ENCODE measurements around the gene IL36RN.
"Not testable (repeated sequence)": the region's sequence is repeated elsewhere in the genome, so short reads cannot be mapped to it uniquely, and the experiment has no call there.

IL36RN gene

DNA sequence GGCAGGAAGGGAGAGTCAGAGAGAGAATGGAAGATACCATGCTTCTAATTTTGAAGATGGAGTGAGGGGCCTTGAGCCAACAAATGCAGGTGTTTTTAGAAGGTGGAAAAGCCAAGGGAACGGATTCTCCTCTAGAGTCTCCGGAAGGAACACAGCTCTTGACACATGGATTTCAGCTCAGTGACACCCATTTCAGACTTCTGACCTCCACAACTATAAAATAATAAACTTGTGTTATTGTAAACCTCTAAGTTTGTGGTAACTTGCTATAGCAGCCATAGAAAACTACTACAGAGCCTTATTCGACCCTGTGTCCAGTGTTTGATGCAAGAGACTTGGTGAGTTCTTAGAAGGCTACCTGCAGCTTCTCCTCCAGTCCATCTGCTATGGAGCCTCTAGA, 16.6 kb downstream of the IL36RN start:
- no peak for DNase-seq

DNA sequence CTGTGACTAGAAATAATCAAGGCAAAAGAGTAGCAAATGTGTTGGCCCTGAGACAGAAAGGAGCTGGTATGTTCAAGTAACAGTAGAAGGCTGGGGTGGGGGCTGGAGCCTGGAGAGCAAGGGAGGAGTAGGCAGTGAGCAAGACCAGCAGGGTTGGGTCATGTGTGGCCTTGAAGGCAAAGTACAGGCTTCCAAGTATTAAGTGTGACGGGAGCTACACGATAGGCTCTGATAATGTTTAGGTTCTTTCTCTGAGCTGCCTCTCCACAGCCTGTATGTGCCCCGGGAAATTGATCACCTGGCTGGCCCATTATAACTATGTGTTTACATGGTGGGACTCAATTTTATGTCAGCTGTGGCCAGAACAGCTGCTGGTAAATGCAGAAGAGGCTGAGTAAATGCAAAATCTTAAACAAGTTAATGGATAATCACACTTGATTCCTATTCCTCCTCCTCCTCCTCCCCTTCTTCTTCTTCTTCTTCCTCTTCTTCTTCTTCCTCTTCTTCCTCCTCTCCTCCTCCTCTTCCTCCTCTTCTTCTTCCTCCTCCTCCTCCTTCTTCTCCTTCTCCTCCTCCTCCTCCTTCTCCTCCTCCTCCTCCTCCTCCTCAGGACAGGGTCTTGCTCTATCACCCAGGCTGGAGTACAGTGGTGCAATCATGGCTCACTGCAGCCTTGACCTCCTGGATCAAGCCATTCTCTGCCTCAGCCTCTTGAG, 18.1 kb downstream of the IL36RN start:
- DNase-seq = no peak

DNA sequence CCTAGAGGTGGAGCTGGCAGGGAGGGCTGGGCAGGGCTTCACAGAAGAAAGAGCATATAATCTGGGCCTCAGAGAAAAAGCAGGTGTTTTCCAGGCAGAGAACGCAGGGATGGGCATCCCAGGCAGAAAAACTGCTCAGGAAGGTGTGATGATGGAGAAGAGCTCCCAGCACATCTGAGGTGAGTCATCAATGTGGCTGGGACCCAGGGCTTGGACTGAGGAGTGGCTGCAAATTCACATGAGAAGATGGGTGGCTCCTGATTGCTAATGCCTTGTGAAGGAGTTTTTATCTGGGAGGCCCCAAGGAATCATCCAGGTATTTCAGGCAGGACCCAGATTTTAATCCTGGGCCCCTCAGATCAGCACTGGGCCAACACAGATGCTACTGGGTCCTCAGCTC, 18.9 kb downstream of the IL36RN start:
- no peak for DNase-seq

DNA sequence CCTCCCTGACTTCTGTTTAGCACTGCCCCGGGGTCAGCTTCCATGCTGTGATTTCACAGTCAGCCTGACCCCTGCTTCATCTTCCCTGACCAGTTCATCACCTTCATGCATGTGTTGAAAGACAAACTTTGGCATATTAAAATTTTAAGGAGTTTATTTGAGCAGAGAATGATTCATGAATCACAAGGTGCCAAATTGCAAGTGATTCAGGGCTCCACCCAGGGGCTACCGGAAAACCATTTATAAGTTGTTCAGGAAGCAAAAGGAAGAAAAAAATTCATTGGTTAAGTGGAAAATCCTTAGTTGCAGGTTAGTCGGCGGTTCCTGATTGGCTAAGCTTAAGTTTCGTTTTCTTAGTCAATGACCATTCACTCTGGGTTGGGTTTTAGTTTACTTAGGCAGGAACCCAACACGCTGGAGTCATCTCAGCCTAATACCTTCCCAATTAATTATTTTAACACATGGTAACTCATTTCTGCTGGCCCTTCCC, 19.4 kb downstream of the IL36RN start:
- DNase-seq = peak; percentile 39

DNA sequence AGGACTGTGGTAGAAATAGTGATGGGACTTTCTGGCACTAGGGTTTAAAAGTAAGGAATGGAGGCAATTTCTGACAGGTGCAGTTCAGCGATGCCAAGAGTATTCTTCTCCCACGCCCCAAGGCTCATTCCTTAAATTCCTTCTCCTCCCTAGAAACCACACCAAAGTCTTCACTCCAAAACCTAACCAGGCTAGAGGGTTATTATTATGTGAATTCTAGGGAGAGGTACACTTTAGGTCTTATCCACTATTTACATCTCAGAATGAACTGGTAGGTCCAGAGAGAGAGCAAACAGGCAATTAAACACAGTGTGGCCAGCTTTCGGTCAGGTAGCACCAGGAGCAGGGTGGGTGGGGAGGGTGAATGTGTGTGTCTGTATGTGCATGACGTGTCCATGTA, 20.1 kb downstream of the IL36RN start:
- no peak for DNase-seq

DNA sequence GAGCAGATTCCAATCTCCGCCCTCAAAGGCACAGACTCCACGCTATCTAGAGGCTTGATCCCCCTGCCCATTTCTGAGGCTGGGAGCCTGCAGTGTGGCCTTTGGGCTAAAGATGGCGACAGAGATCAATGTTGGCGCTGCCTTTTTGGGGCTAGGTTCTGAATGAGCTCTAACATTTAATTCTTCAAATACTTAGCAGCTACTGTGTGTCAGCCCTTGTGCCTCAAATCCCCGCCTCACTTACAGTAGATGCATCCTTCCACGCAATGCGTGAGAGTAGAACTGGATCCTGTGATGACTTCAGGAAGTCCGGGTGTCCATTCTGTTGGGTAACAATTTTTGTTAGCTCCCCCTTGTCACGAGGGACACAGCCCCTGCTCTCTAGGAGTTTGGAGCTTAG, 21.1 kb downstream of the IL36RN start:
- DNase-seq = peak; percentile 34

DNA sequence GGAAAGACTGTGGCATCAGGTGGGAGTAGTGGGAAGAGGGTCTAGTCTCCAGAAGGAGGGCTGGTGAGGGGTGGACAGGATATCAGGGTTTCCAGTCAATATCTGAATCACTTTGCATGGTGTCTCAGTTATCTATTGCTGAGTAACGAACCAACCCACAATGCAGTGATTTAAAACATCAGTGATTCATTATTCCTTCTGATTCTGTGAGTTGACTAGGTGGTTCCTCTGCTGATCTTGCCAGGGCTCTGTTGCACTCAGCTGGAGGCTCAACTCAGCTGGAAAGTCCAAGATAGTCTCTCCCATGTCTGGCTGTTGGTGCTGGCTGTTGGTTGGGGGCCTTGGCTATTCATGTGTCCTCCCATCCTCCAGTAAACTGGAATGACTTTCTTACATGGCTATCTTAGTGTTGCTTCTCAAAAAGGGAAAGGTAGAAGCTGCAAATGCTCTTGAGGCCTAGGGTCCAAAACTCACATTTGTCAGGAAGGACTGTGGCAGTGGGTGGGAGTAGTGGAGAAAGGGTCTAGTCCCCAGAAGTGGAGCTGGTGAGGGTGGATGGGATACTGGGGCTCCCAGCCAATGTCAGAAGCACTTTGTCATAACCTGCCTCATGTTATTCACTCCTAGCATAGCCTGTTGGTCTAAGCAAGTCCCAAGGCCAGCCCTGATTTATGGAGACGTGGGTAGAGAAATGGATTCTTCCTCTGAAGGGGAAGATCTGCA, 22.7 kb downstream of the IL36RN start:
- no peak for DNase-seq

DNA sequence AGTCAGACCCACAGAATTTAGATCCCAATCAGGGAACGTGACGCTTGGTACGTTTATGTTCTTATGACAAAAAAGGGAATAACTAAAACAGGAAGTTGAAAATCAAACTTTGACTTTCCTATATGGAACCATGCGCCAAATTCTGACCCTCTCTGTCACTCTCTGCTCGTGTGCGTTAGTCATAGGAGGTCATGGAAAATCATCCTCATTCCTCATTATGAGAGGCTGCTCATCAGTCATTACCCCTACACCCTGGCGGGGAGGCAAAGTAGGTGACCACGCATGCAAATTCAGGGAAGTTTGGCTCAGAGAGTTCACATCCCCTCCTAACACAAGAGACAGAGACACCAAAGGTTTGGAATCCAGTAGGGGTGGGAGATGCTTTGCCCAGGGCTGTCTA, 24.3 kb downstream of the IL36RN start:
- DNase-seq = peak; percentile 48

DNA sequence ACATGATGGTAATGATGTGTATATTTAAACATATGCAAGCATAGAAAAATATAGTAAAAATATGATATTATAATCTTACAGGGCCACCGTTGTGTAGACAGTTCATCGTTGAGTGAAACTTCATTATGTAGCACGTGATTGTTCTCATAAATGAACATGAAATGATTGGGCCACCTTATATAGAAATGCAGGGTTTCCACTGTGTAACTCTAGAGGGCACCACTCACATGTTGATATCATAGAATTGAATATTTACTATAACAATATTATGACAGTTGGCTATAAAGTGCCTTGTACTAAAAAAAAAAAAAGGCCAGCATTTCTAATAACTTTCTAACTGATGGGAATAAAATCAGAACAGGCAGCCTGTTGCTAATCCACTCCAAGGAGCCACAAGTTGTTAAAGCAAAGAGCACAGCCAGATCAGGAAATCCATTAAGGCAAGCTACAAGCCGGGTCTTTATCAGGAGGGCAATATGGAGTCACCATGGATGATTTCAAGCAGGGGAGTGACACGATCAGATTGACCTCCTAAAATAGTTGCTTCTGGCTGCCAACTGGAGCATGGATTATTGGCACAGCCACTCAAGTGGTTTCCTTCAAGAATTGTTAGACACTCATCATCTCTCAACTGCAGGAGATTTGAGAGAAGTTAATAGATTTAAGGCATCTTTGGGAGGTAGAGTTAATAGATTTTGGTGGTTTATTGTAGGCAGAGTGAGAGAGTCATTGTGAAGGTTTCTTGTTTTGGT, 25.4 kb downstream of the IL36RN start:
- peak; percentile 32 for DNase-seq

DNA sequence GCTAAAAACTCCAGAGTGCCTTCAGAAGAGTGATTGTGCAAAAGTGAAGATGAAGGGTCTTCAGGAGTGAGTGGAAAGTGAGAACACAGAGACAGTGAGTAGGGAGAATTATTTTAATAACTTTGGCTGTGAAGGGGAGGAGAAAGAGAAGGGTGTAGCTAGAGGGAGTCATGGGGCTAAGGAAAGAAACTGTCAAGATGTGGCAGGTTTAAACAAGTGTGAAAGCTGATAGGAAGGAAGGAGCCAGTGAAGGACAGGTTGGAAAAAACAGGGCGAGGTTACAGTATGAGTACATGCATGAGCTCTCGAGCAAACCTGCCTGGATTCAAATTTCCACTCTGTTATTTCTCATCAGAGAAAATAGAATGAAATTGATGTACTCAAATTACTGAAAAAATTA, 26.5 kb downstream of the IL36RN start:
- DNase-seq = no peak

DNA sequence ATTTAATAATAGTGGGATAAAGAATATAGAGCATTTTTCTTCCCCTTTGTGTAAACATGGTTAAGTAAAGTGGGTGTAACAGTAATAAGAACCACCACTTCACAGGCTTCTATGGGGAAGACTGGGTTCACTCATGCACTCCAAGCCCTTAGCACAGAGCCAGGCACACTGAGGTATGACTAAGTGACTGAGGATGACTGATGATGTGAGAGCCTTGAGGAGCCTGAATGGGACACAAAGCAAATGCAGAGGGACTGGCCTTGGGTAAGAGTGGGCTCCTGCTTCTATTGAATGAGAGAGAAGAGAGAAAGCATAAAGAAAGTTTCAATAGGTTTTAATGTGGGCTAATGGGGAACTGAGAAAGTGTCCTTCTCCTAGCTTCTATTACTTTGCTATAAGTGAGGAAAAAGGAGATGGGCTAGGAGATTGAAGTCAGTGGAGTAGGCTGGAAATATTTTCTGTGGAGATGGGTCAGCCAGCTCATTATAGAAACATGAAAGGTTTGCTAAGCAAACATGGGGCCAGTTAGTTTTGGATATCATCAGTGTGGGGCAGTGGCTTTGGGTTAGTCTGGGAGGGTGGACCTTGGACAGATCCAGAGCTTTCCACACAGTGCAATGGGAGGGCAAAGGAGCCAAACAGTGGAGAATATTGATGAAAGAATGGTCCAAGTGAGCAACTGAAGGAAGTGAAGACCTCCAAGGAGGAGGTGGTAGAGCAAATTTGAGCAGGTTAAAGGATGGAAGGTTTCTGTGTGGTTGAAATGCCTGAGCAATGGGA, 29.4 kb downstream of the IL36RN start:
- DNase-seq = no peak

DNA sequence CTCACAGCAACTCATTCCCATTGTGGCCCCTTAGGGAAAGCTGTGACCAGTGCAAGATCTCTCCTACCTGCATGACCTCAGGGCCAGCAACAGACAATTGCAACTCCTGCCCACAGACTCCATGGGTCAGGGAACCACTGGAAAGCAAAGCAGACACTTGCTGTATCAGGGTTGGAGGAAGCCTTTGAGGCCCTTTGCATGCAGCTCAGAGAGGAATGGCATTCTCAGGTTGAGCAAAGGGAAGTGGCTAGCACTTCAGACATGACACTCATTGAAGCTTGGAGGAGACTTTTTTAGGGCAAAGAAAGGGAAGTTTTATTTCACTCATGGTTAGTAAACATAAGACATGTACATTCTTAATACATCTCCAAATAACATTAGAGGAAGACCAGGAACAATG, 30.9 kb downstream of the IL36RN start:
- DNase-seq = peak; percentile 51

DNA sequence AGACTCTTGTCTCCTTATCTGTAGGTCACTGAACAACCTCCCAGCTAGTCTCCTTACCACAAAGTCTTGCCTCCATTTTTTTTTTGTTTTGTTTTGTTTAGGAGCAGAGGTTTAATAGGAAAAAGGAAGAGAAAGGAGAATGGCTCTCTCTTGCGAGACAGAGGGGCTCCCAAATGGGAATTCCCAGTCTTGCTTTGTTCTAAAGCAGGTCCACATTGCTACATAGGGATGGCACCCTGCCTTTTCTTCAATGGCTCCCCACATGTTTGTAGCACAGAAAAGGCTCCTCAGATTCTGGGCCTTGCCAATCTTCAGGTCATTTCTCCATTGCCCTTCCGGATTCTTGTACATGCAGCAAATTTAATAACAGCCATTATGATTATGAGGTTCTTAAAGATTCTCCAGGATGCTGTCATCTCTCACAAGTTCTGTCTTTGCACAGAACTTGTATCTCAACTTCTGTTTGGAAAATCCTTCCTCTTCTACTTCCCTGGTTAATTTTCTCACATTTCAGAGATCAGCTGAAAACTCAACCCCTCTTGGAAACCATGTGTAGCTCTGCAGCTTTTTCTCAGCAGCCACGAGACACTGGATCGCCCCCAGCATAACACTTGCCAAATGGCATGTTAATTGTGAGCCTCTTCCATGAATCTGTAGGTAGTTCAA, 32.4 kb downstream of the IL36RN start:
- no peak for DNase-seq

DNA sequence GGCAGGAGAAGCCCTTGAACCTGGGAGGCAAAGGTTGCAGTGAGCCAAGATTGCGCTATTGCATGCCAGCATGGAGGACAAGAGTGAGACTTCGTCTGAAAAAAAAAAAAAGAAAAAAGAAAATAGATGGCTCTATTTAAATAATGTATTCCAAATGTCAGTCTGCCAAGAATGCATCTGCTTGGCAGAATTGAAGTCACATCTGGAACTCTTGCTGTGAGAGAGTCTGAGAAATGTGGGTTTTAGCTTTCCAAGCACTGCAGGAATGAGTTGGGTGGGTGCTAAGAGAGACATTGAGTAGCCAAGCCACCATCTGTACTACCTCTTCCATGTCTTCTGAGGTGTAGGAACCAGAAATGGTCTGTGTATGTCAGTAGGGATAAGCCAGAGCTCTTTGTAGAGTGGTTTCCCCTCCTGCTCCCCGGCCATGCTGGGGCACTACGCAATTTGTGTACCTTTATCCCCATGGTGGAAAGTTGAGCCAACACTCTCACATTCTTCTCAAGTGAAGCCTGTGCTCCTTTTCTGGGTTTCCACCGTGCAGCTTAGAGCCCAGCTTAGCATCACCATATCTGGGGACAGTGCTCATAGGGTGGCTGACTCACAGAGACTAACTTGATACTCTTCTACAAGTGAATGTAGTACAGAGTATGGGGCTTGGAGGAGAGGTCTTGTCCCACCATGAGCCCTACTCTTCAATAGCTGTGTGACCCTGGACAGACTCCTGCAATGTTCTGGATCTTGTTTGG, 34.0 kb downstream of the IL36RN start:
- no peak for DNase-seq

DNA sequence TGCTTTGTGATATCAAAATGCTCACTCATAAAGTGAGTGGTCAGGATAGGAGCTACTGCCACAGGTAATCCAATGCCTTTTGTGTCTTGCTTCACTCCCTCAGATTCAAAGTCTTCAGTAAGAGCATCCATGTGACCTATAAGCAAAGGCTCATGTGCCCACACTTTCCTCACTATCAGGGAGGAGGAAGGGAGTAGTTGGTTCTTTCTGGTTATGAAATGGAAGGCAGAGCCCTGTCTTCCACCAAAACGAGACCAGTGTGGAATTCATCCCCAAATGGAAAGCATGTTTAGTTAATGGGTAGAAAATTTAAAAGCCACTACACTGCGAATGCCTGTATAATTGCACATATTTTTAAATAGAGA, 34.6 kb downstream of the IL36RN start:
- no peak for DNase-seq

DNA sequence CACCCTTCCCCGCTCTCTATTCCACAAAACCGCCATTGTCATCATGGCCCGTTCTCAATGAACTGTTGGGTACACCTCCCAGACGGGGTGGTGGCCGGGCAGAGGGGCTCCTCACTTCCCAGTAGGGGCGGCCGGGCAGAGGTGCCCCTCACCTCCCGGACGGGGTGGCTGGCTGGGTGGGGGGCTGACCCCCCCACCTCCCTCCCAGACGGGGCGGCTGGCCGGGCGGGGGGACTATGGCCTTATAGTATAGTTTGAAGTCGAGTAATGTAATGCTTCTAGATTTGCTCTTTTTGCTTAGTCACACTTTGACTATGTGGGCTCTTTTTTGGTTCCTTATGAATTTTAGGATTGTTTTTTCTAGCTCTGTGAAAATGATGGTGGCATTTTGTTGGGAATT, 37.3 kb downstream of the IL36RN start:
- DNase-seq = not testable (repeated sequence)

DNA sequence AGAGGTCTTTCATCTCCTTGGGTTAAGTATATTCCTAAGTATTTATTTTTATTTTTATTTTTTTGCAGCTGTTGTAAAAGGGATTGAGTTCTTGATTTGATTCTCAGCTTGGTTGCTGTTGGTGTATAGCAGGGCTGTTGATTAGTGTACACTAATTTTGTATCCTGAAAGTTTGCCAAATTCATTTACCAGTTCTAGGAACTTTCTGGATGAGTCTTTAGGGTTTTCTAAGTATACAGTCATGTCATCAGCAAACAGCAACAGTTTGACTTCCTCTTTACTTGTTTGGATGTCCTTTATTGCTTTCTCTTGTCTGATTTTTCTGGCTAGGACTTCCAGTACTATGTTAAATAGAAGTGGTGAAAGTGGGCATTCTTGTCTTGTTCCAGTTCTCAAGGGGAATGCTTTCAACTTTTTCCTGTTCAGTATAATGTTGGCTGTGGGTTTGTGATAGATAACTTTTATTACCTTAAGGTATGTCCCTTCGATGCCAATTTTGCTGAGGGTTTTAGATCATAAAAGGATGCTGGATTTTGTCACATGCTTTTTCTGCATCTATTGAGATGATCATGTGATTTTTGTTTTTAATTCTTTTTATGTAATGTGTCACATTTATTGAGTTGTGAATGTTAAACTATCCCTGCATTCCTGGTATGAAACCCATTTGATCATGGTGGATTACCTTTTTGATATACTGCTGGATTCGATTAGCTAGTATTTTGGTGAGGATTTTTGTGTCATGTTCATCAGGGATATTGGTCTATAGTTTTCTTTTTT, 38.0 kb downstream of the IL36RN start:
- peak; percentile 48 for DNase-seq

DNA sequence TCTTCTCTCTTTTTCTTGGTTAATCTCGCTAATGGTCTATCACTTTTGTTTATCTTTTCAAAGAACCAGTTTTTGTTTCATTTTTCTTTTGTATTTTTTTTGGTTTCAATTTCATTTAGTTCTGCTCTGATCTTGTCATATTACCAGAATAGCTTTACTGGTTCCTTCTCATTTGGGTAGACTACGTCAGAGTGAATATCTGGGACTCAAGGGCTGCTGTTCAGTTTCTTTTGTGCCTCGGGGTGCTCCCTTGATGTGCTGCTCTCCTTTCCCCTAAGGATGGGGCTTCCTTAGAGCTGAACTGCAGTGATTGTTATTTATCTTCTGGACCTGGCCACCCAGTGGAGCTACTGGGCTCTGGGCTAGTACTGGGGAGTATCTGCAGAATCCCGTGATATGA, 39.0 kb downstream of the IL36RN start:
- DNase-seq = no peak

DNA sequence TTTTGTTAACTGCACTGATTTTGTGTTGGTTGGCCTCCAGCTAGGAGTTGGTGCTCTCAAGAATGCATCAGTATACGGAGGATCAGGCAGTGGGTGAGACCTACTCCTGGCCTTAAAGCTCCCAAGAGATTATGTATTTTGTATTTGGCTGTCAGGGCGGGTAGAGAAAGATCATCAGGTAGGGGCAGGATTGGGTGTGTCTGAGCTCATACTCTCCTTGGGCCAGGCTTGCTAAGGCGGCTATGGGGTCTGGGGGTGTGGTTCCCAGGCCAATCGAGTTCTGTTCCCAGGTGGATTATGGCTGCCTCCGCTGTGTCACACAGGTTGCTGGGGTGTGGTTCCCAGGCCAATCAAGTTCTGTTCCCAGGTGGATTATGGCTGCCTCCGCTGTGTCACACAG, 39.5 kb downstream of the IL36RN start:
- no peak for DNase-seq

DNA sequence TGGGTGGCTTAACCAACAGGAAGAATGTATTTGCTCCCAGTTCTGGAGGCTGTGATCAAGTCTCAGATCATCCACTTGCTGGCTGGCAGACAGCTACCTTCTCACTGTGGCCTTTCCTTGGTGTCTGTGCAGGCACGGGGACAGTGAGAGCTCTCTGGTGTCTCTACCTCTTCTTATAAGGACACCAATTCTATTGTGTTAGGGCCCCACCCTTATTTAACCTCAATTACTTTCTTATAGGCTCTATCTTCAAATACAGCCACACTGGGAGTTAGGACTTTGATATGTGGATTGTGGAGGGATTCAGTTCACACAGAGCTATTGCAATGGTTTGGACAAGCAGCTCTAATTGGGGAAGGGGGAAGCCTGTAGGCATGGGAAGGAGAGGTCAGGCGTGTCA, 43.1 kb downstream of the IL36RN start:
- DNase-seq = no peak

DNA sequence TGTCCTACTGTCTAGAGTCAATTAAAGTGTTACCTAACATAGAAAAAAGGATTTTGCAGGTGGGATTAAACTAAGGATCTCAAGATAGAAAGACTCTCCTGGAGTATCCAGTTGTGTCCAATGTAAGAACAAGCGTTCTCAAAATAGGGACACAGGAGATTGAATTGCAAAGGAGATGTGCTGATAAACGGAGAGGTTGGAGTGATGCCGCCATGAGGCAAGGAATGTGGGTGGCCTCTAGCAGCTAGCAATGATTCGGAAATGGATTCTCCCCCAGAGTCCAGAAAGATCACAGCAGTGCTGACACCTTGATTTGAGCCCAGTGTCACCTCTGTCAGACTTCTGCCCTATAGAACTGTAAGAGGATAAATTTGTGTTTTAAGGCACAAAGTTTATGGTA, 44.3 kb downstream of the IL36RN start:
- DNase-seq = no peak

All from MV-4-11 (cell line).